Breast epithelium (tissue), 4 donors: Measurements from ENCODE around the gene VAV3. TPM values are rescaled to one million over a fixed set of nuclear protein-coding genes. Genes with fewer than 3 reads are reported as not detected.

Source experiments
- DNase-seq, 2 donors: peaks; one replicate each; pipeline ENCODE4 v3.0.0-alpha.2; 2019; ENCODE audit warnings: low spot score in 2 of 2
- H3K27ac ChIP-seq, 2 donors: fragments of 200-600 bp; sonication (generic) in 1 of 2; one replicate each; pipeline ENCODE4 v1.5.1; 2016 to 2019; ENCODE audit warnings: mild to moderate bottlenecking in 1 of 2
- H3K27me3 ChIP-seq, 2 donors: fragments of 200-600 bp; sonication (generic) in 1 of 2; one replicate each; pipeline versions ENCODE4 v1.5.1 to v1.6.0; 2017 to 2019; ENCODE audit warnings: control low read depth in 1 of 2, mild to moderate bottlenecking in 1 of 2
- H3K36me3 ChIP-seq: fragments of 200-600 bp; one replicate; pipeline ENCODE4 v1.5.1; 2019
- H3K4me1 ChIP-seq, 2 donors: fragments of 200-600 bp; sonication (generic); one replicate each; pipeline ENCODE4 v1.5.1; 2016 to 2019; ENCODE audit warnings: control low read depth in 1 of 2
- H3K4me3 ChIP-seq, 3 donors: fragments of 200-600 bp; sonication (generic); 1 replicate in 2 of 3; 2 replicates in 1 of 3; pipeline ENCODE4 v1.5.1; 2016 to 2019; ENCODE audit warnings: mild to moderate bottlenecking in 3 of 3, moderate library complexity in 2 of 3
- H3K9me3 ChIP-seq, 2 donors: fragments of 200-600 bp; sonication (generic) in 1 of 2; one replicate each; pipeline ENCODE4 v1.5.1; 2016 to 2019; ENCODE audit warnings: control low read depth in 1 of 2
- POLR2A ChIP-seq: fragments of 450-650 bp; IDR thresholded peaks from one replicate; pipeline ENCODE4 v1.6.1; 2016; ENCODE audit warnings: antibody characterized with exemption, mild to moderate bottlenecking, moderate library complexity
- POLR2AphosphoS5 ChIP-seq, 3 donors: sonication (generic); formaldehyde crosslinking; IDR thresholded peaks; one replicate each; pipeline ENCODE4 v1.6.1; 2017; ENCODE audit warnings: antibody characterized with exemption in 3 of 3
- intact Hi-C: fragments of 100-400 bp; cut with DNase I; formaldehyde crosslinking; loops from one replicate; pipeline ENCODE4 v1.15.1; 2023; ENCODE audit warnings: low total_unique reads
- total RNA-seq, 3 donors: library from RNA; depleted of rRNA; stranded (reverse); fragments of >200 nt; gene quantifications; one replicate each; pipeline ENCODE4 v1.1.0, GENCODE V29; 2016
- TF ChIP-seq, protein P1 (sequence below), 3 donors: fragments of 450-650 bp; IDR thresholded peaks; one replicate each; pipeline ENCODE4 v1.5.1; 2016 to 2017; ENCODE audit warnings: antibody characterized with exemption in 3 of 3, mild to moderate bottlenecking in 3 of 3, moderate library complexity in 3 of 3

Gene VAV3
- total RNA-seq, 3 donors from 2014 or later = 8.0 to 153 (median 113) TPM

DNA sequence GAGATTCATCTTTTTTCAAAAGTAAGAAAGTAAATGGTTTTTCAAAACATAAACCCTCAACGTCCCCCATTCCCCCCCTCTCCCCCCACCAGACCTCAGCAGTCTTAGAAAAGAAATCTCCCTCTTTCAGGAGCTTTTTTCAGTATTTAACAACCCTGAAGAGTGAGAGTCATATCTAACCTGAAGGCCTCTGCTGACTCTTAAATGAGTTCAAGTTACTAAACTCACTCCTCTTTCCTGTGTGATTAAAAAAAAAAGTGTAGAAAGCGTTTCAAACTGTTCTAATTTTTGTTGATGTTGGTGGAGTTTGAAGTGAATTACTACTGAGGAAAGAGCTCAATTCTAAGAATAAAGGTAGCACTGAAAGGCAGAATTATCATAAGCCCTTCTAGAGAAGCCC, 93.7 kb downstream of the VAV3 start:
- TF ChIP-seq POLR2AphosphoS5 (IDR thresholded peaks at IDR 0.05) = no peak
- TF ChIP-seq, protein P1, sequence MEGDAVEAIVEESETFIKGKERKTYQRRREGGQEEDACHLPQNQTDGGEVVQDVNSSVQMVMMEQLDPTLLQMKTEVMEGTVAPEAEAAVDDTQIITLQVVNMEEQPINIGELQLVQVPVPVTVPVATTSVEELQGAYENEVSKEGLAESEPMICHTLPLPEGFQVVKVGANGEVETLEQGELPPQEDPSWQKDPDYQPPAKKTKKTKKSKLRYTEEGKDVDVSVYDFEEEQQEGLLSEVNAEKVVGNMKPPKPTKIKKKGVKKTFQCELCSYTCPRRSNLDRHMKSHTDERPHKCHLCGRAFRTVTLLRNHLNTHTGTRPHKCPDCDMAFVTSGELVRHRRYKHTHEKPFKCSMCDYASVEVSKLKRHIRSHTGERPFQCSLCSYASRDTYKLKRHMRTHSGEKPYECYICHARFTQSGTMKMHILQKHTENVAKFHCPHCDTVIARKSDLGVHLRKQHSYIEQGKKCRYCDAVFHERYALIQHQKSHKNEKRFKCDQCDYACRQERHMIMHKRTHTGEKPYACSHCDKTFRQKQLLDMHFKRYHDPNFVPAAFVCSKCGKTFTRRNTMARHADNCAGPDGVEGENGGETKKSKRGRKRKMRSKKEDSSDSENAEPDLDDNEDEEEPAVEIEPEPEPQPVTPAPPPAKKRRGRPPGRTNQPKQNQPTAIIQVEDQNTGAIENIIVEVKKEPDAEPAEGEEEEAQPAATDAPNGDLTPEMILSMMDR (IDR thresholded peaks at IDR 0.05) = no peak
- no peak for TF ChIP-seq POLR2A
- intact Hi-C loops = no loop called here
- Histone ChIP-seq H3K4me1 (no peaks in the 10 kb centered on the region), H3K27me3 (no peaks in the 10 kb centered on the region), H3K27ac (no peak overlapping the region), H3K9me3 (no peaks in the 10 kb centered on the region), H3K4me3 (no peak overlapping the region), H3K36me3 (no peaks in the 10 kb centered on the region)
- DNase-seq = no peak

DNA sequence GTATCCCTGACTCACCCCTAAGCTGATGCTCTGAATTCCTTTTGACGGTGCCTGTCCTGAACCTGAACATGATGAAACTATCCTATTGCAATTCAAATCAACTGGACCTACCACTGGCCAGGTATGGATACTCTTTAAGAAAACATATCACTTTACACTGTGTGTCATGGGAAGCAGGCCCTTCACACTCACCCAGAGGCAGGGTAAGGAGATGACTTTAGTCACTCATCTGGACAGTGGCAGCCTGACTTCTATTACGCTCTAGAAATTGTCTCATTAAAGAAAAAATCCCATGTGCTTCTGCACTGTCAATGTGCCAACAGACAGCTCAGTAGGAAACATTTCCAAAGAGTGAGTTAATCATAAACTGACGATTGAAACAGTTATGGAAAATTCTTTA, 94.3 kb downstream of the VAV3 start:
- Histone ChIP-seq H3K4me1 (no peaks in the 10 kb centered on the region), H3K4me3 (no peak overlapping the region), H3K36me3 (no peaks in the 10 kb centered on the region), H3K27ac (no peak overlapping the region), H3K27me3 (no peaks in the 10 kb centered on the region), H3K9me3 (no peaks in the 10 kb centered on the region)
- DNase-seq = no peak
- TF ChIP-seq, protein P1 (IDR thresholded peaks at IDR 0.05) = no peak
- TF ChIP-seq POLR2A (no peak), POLR2AphosphoS5 (IDR thresholded peaks at IDR 0.05) (no peak)
- intact Hi-C loops = no loop called here

DNA sequence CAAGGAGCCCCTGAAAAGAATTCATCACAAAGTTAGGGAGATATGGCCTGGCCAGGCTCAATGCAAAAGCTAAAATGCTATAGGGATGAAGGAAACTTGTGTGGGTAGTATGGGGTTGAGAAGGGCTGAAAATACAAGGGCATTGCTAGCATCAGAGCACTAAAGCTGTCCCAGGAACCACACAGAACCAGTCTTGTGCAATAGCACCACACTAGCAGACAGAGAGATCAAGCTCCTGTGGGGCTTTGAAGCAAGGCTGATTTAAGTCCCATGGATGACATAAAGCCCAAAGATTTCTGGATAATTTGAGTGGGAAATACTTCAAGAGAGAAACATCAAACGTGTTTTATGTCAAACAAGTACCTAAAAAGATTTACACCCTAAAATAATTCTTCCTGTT, 97.1 kb downstream of the VAV3 start:
- TF ChIP-seq POLR2AphosphoS5 (IDR thresholded peaks at IDR 0.05) (no peak), POLR2A (no peak)
- TF ChIP-seq, protein P1 (IDR thresholded peaks at IDR 0.05) = no peak
- intact Hi-C loops = no loop called here
- DNase-seq = no peak
- Histone ChIP-seq H3K27me3 (no peaks in the 10 kb centered on the region), H3K27ac (no peak overlapping the region), H3K9me3 (no peaks in the 10 kb centered on the region), H3K36me3 (no peaks in the 10 kb centered on the region), H3K4me1 (no peaks in the 10 kb centered on the region), H3K4me3 (no peak overlapping the region)

DNA sequence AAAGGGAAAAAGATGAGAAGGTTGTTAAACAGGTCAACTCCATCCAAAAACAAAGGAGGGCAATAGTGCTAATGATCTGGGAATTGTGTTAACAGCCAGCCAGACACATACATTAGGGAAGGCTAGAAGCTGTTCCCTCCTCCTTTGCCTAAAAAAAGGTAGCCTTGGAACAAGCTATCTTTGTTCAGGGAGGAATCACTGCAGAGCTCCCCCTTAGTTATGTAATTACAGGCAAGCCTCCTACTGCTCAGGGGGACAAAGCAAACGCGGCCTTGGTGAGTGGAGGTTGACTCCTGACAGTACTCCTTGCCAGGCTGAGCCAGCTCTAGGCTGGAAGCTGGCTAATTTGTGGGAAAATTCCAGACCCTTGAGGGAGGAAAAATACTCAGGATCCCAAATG, 97.6 kb downstream of the VAV3 start:
- no peaks in the 10 kb centered on the region for H3K4me1 ChIP-seq
- intact Hi-C loops = no loop called here
- no peak overlapping the region for H3K27ac ChIP-seq
- H3K9me3 ChIP-seq = no peaks in the 10 kb centered on the region
- H3K27me3 ChIP-seq = no peaks in the 10 kb centered on the region
- TF ChIP-seq POLR2A = no peak
- TF ChIP-seq POLR2AphosphoS5 (IDR thresholded peaks at IDR 0.05) = no peak
- TF ChIP-seq, protein P1 (IDR thresholded peaks at IDR 0.05) = no peak
- DNase-seq = no peak
- H3K4me3 ChIP-seq = no peak overlapping the region
- no peaks in the 10 kb centered on the region for H3K36me3 ChIP-seq

DNA sequence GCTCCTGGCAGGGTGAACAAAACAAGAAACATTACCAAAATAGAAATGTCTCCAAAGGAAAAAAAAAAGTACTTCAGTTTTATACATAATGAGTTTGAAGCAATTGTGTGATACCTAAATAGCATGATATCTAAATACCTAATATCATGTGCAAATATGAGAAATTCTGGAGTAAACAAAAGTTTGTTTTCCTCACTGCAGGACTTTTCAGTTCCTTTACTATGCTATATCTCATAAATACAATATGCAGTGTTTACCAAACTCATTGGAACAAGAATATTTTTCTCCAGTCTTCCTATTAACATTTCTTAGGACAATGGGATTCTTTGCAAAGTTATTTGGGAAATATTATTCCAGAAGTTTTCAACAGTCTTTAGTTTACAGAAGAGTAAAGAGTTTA, 98.1 kb downstream of the VAV3 start:
- no peak for TF ChIP-seq POLR2A
- no peak for TF ChIP-seq POLR2AphosphoS5 (IDR thresholded peaks at IDR 0.05)
- TF ChIP-seq, protein P1 (IDR thresholded peaks at IDR 0.05) = no peak
- intact Hi-C loops = no loop called here

More for the DNA sequence above, 98.1 kb downstream of the VAV3 start:
- H3K4me1 ChIP-seq = no peaks in the 10 kb centered on the region
- no peaks in the 10 kb centered on the region for H3K27me3 ChIP-seq
- H3K9me3 ChIP-seq = no peaks in the 10 kb centered on the region
- no peak overlapping the region for H3K27ac ChIP-seq
- no peak for DNase-seq
- no peaks in the 10 kb centered on the region for H3K36me3 ChIP-seq
- no peak overlapping the region for H3K4me3 ChIP-seq
